Right renal cortex interstitium (tissue), 3 donors: ENCODE data around the gene FAM107A. TPM values are rescaled to one million over a fixed set of nuclear protein-coding genes. Genes with fewer than 3 reads are reported as not detected.

Experiments
- DNase-seq, 3 donors: peaks; one replicate each; pipeline ENCODE4 v3.0.0-alpha.2; 2013; ENCODE audit warnings: low read depth in 3 of 3, low spot score in 2 of 3
- polyA plus RNA-seq, 3 donors: library from polyadenylated mRNA; unstranded; fragments of 120-200 nt; gene quantifications; one replicate each; pipeline ENCODE4 v1.2.1, GENCODE V29; 2013; ENCODE audit not compliant: insufficient read length in 3 of 3

FAM107A gene, protein sequence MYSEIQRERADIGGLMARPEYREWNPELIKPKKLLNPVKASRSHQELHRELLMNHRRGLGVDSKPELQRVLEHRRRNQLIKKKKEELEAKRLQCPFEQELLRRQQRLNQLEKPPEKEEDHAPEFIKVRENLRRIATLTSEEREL
- polyA plus RNA-seq, result 1 to 10 TPM; 4.0 to 6.2 (median 5.1) TPM

DNA sequence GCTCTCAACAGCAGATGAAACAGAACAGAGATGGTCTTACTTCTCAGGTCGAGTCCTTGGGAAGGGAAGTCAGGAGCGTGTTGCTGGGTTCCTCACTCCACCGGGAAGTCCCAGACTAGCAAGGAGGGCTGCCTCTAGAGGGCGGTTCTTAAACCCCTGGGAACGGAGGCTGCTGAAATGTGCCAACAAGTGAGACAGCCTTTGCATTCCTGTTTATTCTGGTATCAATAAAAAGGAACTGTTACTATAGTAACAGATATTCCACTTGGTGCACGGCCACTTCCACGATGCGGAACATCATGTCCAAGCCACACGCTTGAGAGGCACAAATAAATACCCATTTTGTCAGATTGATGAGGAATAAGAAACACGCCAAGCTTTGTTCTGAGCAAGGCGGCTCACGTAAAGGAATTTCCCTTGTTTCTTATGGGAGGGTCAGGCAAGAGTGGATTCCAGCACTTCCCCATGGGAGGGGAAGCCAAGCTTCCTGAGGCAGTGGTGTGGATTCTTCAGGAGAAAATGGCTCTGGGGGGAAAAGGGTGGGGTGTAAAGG, at the start of gene FAM107A:
TSS of gene FAM107A (minus strand) at position 123 of the 553 bp plus-strand sequence. CDS start 7,531 bp downstream, outside the sequence.
- peak in 1 of 3 donors; percentile 14 for DNase-seq

DNA sequence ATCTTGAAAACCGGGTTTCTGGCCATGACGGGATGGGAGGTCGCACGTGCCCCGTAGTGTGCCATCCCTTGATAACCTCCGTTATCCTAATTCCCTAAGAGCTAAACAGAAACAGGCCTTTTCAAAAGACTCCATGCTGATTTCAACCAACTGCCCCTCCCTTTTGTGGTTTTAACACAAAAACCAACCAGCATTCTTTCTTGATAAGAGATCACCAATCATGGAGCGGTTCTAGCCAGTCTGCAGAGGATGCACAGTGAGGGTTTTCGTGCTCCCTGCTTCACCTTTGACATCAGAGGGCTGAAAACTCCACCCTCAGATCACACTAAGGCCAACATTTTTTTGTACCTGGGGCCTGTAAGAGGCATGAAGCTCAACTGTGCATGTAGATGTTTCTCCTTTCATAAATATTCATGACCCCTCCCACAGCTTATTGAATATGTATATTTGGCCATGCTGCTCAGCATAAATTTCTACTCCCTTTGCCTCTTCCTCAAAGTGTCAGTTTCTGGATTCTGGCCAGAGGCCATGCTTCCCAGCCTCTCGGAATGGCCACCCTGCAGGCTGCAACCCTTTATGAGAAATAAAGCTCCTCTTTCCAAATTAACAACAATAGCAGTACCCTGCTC, 48.1 kb upstream of the FAM107A start:
- DNase-seq, result no peak

DNA sequence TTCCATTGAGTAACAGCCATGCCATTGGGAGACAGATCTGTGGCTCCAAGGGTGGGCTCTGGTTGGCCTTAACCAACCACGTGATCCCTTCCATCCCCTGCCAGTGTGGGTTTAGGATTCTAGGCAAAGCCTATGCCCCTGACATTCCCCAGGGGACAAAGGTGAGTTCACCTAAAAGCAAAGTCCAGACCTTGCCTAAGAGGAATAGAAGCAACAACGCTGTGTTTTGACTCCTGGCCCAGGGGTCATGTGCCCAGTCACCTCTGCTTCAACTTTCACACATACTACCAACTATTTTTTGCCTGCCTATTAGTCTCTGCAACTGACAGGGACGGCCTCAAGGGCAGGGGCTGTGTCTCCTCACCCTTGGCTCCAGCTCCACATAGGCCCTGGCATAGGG, 47.4 kb upstream of the FAM107A start:
- DNase-seq, result no peak

DNA sequence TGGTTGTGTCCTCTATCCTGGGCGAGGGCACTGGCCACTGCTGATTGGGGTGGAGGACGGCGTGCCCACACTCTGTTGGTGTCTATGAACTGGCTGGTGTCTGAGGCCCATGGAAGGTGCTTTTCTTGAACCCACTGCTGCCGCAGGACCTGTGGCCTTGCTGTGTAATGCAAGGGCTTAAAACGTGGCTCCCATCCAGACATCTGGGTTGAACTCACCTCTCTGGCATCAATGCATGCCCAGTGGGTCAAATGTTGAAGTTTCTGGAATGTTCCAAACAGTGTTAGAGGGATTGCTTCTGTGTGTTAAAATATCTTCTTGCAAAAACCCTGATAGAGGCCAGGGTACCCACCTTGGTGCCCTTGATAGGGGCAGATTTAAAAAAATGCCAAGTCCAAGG, 46.8 kb upstream of the FAM107A start:
- DNase-seq, result no peak

DNA sequence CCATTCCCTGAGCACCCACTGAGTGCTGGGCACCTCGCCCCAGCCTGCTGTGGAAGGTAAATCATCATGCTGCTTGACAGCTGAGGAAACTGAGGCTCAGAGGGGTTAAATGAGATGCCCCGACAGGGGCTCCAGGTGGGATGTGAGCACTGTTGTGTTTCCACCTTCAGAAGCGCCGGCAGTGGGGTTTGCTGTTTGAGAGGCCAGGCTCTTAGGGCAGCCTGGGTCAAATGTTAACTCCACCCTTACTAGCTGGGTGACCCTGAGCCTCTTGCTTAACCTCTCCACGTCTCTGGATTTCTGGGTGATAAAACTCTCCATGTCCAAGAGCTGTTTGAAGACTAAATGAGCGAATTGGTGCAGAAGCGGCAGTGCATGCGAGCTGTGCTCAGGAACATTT, 46.3 kb upstream of the FAM107A start:
- DNase-seq, result no peak

DNA sequence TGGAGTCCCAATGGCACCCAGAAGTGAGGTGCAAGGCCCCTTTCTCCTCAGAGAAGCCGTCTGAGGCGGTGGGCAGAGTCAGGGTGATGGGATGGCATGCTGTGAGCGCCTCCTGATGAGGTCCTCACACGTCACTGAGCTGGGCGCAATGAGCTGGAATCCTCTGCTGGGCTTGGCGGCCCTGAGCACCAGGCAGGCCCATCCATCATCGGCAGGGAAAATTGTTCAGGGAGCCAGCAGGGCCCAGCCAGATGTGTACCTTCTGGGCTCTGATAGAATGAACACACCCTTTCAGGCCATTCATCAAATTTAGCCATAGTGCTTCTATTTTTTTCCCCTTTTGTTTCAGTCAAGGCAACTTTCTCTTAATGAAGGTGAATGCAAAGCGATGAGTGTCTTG, 45.7 kb upstream of the FAM107A start:
- DNase-seq, result no peak

DNA sequence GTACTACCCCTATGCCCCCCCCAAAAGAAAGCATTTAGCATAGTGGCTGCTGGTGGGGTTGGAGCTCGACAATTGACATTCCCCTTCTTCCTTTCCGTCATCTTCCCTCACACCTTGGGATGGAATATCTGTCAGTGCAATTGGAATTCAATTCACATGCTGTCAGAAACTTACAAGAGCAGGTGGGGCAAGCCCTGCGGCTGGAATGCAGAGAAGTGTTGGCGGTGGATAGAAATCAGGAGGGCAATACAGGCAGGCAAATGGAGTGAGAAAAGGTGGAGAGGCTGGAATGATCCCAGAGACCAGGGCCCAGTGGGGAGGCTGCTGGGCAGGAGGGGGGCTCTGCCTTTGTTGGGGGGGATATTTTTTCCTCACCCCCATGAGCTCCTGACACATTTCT, 45.2 kb upstream of the FAM107A start:
- no peak for DNase-seq

DNA sequence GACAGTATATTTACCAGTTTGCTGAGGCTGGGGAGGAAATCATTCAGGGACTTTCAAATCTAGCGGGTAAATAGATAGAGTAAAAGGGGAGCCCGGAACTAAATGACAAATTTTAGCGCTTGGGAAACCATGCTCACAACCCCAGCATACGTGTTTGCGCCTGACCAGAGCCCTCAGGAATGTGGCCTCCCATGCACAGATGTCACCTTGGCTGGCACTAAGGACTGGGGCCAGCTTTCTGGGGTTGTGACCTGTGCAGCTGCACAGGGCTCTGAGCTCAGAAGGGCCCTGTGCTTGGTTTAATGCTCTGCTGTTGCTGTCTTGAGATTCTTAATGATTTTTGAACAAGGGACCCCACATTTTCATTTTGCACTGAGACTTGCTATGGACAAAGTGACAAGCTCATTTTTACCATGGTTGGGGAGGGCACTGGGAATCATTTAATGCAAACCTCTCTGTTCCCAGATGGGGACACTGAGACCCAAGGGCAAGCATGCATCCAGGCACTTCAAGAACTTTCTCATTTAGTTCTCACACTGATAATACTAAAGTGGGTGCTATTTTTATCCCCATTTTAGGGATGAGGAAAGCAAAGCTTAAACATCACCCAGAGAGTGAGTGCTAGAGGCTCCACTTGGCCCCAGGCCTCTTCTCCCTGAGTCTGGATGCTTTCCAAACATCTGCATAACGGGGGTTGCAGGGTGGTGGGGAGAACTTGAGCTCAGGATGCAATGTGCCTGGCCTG, 44.1 kb upstream of the FAM107A start:
- DNase-seq, result no peak

DNA sequence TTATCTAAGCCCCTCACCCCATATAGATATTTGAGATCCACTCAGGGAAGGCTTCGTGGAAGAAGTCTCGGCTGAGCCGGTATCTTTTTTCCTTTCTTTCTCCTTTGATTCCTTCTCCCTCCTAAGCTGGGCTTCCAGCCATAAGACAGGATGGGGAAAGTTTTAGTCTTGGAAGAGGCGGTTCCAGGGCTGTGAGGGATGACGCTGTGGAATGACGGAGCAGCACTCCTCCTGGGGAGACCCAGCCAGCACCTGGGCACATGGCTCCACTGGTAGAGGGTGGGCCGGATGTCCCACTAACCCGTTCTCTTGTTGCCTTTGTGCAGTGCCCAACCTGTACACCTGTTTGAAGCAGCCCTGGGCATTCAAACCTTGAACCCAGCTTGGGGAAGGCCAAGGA, 43.2 kb upstream of the FAM107A start:
- no peak for DNase-seq

DNA sequence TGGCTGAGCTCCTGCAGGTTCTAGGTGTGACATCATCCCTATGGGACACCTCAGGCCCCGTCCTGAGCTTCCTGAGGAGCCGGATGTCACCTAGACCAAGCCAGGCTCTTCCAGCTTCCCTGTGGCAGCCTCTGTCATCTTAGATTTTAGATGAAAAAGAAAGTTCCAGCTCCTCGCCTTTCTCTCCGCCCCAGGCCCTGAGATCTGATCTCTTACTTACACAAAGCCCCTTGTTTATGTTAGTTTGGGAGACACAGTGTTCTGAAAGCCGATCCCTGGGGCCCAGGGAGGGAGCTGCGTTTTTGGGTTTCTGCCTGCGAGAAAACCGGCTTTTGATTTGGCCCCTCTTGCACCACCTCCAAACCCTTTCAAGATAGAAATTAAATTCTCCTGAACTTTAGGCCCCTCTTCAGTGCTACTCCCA, 40.2 kb upstream of the FAM107A start:
- peak in 1 of 3 donors; percentile 62 for DNase-seq

DNA sequence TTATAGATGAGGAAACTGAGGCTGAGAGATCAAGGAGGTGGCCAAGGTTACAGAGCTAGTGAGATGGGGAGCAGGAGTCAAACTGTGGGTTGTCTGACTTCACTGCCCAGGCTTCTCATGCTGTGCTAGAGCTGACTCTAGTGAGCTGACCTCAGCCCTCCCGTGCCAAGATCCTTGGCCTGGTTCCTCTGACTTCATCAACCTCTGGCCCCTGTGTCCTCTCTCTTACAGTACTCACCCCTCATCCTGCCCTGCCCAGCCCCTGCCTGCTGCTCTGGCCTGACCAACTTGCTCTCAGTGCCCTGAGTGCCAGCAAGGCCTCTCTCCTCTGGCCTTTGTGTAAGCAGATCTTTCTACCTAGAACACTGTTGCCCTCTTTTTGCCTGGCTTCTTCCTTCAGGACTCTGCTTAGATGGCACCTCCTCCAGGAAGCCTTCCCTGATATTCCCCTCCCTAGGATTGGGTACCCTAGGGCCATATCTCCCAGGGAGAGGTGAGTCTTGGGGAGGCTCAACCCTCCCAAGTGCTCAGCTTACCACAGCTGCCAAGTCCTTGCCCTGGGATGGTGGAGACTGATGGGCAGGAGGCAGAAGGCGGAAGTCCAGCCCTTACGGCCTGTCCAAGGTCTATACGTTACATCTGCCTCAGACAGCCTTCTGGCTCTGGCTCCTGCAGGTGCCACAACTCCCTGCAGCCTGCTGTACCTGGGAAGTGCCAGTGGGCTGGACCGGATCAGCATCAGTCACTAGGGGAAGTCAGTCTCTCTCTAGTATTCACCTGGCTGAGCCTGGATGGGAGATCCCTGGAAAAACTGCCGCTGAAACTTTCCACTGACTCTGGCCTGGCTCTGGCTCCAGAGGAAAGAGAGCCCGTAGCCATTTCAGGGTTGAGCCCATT, 36.3 kb upstream of the FAM107A start:
- no peak for DNase-seq

DNA sequence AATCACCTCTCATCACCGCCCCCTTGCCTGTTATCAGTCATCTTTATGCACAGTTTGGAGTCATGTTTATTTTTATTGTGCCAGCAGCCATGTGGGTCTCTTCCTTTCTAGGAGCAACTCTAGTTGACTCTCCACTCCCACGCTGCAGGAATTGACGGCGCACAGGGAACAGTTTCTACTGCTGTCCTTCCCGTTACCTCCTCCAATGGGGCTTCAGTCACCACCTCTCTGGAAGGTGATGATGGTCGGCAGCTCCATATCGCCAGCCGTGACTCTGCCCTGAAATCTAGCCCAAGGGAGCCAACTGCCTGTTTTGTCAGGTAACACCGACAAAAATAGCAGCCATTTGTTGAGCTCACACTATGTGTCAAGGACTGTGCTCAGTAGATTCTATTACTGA, 35.6 kb upstream of the FAM107A start:
- no peak for DNase-seq

DNA sequence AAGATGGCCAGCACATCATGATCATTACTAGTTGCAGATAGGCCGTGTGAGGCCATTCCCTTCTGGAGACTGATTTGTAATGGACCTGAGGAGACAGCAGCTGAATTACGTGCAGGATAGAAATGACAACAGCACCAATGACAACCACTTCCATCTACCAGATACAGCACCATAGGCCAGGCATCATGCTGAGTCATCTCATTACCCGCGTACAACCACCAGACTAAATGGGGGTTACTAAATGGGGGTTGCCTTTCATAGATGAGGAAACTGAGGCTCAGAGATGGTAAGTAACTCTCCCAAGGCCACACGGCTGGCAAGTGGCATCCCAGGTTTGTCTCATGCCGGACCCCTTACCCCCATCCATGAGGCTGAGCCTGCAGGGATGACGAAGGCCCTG, 32.8 kb upstream of the FAM107A start:
- no peak for DNase-seq

DNA sequence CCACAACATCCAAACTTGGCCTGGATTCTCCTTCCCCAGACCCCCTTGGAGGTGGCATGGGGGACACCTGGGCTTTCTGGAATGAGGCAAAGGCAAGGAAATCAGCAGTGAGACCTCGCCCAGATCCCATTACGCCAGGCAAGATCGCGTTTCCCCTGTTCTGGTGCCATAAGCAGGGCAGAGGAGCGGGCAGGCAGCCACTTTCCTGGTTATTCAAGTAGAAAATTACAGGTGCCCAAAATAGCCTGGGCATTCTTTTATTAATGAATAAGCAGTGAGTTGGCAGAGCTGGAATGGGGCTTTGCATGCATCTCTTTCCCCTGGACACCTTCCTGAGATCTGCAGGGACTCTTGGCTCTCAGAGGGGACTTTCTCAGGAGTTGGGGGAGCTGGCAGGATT, 31.5 kb upstream of the FAM107A start:
- DNase-seq, result peak in 1 of 3 donors; percentile 55

DNA sequence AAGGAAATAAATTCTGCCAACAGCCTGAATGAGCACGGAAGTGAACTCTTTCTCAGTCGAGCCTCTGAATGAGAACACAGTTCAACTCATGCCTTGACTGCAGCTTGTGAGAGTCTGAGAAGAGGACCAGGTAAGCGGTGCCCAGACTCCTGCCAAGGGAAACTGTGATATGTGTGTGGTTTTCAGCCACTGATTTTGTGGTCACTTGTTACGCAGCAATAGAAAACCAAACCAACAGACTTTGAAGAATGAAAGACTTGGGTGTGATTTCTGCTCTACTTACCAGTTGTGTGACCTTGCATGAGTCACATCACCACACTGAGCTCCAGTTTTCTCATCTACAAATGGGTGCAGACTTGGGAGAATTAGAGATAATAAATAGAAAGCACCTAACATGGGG, 30.6 kb upstream of the FAM107A start:
- no peak for DNase-seq

DNA sequence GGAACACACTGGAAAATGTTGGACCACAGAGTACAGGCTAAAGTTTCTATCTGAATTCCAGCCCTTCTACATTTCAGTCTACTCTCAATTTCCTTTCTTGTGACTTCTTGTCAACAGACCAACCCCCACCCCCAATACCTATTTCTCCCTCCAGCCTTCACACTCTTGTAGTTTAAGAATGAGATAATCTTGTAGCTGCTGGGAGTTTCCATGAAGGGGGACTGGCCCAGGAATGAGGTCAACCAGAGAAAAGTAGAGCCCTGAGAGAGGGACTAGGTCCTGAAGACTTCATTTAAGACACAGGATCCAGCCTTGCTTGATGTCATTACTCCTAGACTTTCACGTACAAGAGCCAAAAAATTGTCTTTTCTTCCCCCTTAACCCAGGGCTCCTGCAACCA, 29.5 kb upstream of the FAM107A start:
- no peak for DNase-seq

DNA sequence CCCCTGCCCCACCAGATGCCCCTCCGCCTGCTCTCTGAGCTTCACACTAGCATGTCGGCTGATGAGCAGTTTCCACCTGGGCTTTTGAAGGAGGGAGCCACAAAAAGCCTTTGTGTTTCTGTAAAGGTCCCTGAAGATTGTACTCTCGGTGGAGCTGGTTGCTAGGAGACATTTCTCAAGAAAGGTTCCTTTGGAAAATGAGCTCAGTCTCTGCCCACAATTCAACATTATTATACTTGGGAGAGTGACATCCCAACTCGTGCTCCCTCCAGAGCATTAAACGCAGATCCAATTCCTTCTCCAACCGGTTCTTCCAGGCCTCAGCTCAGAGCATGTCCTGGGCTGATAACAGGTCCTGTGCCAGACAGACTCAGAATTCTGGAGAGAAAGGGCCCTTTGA, 26.8 kb upstream of the FAM107A start:
- no peak for DNase-seq

DNA sequence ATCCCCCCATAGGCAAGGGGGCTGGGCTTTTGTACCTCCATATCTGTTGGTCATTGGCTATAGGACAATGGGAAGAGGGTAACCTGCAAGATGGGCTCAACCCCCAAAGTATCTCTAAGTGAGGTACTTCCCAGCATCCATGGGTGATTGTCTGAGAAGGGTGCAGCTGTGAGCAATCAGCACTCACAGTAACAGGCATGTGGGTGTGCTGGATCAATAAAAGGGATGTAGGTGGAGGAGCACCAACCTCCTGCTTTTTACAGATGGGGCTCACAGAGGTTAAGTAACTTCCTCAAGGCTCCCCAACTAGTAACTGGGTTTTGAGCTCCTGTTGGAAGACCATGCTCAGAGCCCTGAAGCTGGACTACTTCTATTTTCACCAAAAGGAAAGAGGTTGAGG, 26.4 kb upstream of the FAM107A start:
- no peak for DNase-seq

DNA sequence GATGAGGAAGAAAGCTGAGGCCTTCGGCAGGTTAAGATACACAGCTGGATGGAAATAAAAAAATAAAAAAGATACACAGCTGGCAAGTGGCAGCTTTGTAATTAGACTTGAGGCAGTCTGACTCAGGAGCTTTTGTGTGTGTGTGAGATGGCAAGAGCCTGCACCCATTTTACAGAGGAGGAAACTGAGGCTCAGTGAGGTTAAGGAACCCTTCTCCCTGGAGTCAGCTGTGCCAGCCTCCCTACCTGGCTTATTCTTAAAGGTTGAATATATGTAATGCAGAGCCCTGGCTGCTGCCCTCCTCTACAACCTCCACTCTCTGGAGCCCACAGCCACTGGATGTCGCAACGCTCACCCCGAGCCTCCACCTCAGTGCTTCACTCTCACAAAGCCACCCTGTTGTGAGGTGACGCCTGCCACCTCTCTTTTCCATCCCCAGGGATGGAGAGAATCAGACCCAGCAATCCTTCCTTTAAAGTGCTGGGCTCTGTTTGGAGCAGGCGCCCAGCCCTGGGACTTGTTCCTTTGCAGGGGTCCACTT, 20.6 kb upstream of the FAM107A start:
- DNase-seq, result no peak

DNA sequence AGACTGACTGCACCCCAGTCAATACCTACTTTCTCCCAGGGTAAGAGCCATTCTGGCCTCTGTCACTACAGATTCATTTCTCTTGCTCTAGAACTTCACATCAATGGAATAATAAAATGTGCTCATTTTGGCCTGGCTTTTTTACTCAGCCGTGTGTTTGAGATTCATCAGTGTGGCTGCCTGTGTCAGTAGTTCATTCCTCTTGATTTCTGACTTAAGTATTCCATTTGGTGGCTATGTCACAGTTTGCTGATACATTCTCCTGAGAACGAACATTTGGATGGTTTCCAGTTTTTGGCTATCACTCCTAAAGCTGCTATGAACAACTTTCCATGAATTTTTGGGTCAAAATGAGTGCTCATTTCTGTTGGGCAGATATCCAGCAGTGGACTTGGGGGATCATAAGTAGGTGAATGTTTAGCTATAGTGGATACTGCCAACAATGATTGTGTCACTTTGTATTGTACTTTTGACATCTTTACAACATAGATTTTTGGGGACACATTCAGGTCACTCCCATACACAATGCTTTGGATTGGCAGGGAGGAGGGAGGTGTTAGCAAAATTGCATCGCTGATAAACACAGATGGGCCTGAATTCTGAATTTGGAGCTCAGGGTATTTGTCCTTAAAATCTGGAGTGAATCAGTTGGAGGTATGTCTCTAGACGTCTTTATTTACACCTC, 19.8 kb upstream of the FAM107A start:
- DNase-seq, result no peak
